Measurements from ENCODE around the gene DCBLD1. TPM values are rescaled to one million over a fixed set of nuclear protein-coding genes. Genes with fewer than 3 reads are reported as not detected.

The DCBLD1 gene
- total and polyA plus RNA-seq, 2 donors (not counting 3 experiments of a cell fraction or from before 2014, with no cell fraction given), result 30.2 to 44.3 TPM

- no TSS peak for BruUV-seq (replicated peaks)
- FAIRE-seq (no peak), DNase-seq (ENCODE audit: low read depth, low spot score) (no peak)
- Histone ChIP-seq H4K20me1 (replicated peaks; ENCODE audit: control insufficient read depth, extremely low read depth, insufficient read depth, low read length) (no peaks in the 10 kb centered on the region), H3K9ac (replicated peaks; ENCODE audit: extremely low read depth, insufficient read depth, low read length) (no peak overlapping the region), H3K36me3 (ENCODE audit: control insufficient read depth in 2 of 2, extremely low read depth in 1 of 2, insufficient read depth in 2 of 2, low read length in 2 of 2) (no peaks in the 10 kb centered on the region), H3K9me1 (replicated peaks; ENCODE audit: control insufficient read depth, extremely low read depth, insufficient read depth, low read length) (no peaks in the 10 kb centered on the region), H3K27ac (ENCODE audit: insufficient read depth, low read depth, low read length) (no peak overlapping the region), H3K4me2 (ENCODE audit: insufficient read depth, low read length) (no peak overlapping the region), H3K4me3 (replicated peaks in 1 of 3; ENCODE audit: insufficient read depth in 1 of 3, low read depth in 1 of 3, low read length in 3 of 3) (no peak overlapping the region), H3K27me3 (ENCODE audit: control insufficient read depth in 2 of 2, insufficient read depth in 2 of 2, low read length in 2 of 2) (no peaks in the 10 kb centered on the region), H3K4me1 (ENCODE audit: control insufficient read depth, extremely low read depth, insufficient read depth, low read length) (peaks cover 10% of the 10 kb centered on the region), H2AFZ (ENCODE audit: low read depth, low read length) (no peak overlapping the region), H3K9me3 (replicated peaks; ENCODE audit: control insufficient read depth, insufficient read depth, low read length) (no peaks in the 10 kb centered on the region), H3K79me2 (ENCODE audit: control insufficient read depth, insufficient read depth, low read length) (no peaks in the 10 kb centered on the region)
- ChIA-PET POLR2A (no interaction called here), CTCF (no interaction called here)
- dilution Hi-C loops (cut with MboI; ENCODE audit: extremely low pct_ligation_motif_present, low sequenced_read_pairs) (no loop called here), intact Hi-C loops (cut with micrococcal nuclease) (no loop called here)
- TF ChIP-seq JUN (IDR thresholded peaks at IDR 0.05; ENCODE audit: borderline replicate concordance, insufficient read depth, insufficient read length, low read depth) (no peak), GATA2 (IDR thresholded peaks at IDR 0.05; ENCODE audit: insufficient read depth, insufficient read length, low read depth, low read length) (no peak)
Observed at GRCh38 chr6:117469791-117470190, 12.7 kb upstream of the DCBLD1 start.

GRCh38 chr6:117472667-117473066 is 9.8 kb upstream of the DCBLD1 start:
- Histone ChIP-seq H3K9me3 (replicated peaks; ENCODE audit: control insufficient read depth, insufficient read depth, low read length) (no peaks in the 10 kb centered on the region), H3K27ac (ENCODE audit: insufficient read depth, low read depth, low read length) (no peak overlapping the region), H2AFZ (ENCODE audit: low read depth, low read length) (no peak overlapping the region), H3K4me2 (ENCODE audit: insufficient read depth, low read length) (no peak overlapping the region), H3K9me1 (replicated peaks; ENCODE audit: control insufficient read depth, extremely low read depth, insufficient read depth, low read length) (no peaks in the 10 kb centered on the region), H3K4me3 (replicated peaks in 1 of 3; ENCODE audit: insufficient read depth in 1 of 3, low read depth in 1 of 3, low read length in 3 of 3) (no peak overlapping the region), H3K27me3 (ENCODE audit: control insufficient read depth in 2 of 2, insufficient read depth in 2 of 2, low read length in 2 of 2) (no peaks in the 10 kb centered on the region), H3K4me1 (ENCODE audit: control insufficient read depth, extremely low read depth, insufficient read depth, low read length) (no peaks in the 10 kb centered on the region), H3K36me3 (ENCODE audit: control insufficient read depth in 2 of 2, extremely low read depth in 1 of 2, insufficient read depth in 2 of 2, low read length in 2 of 2) (no peaks in the 10 kb centered on the region), H4K20me1 (replicated peaks; ENCODE audit: control insufficient read depth, extremely low read depth, insufficient read depth, low read length) (no peaks in the 10 kb centered on the region), H3K9ac (replicated peaks; ENCODE audit: extremely low read depth, insufficient read depth, low read length) (no peak overlapping the region), H3K79me2 (ENCODE audit: control insufficient read depth, insufficient read depth, low read length) (no peaks in the 10 kb centered on the region)
- no TSS peak for BruUV-seq (replicated peaks)
- no peak for DNase-seq (ENCODE audit: low read depth, low spot score)
- no peak for FAIRE-seq
- CTCF ChIA-PET, result interaction anchor here (1.0 kb wide), 1 partner anchor 23 kb away, joined by 5 read pairs; no protein-coding TSS in a partner anchor
- dilution Hi-C loops (cut with MboI; ENCODE audit: extremely low pct_ligation_motif_present, low sequenced_read_pairs) (no loop called here), intact Hi-C loops (cut with micrococcal nuclease) (no loop called here)
- POLR2A ChIA-PET, result no interaction called here
- TF ChIP-seq JUN (IDR thresholded peaks at IDR 0.05; ENCODE audit: borderline replicate concordance, insufficient read depth, insufficient read length, low read depth), result no peak
- TF ChIP-seq CTCF (IDR thresholded peaks at IDR 0.05; ENCODE audit: extremely low read depth in 1 of 2, insufficient read depth in 1 of 2, low read depth in 1 of 2, low read length in 2 of 2), result no peak
- TF ChIP-seq MYC (IDR thresholded peaks at IDR 0.05; ENCODE audit: low read depth, low read length), result no peak
- no peak for TF ChIP-seq GATA2 (IDR thresholded peaks at IDR 0.05; ENCODE audit: insufficient read depth, insufficient read length, low read depth, low read length)
- no peak for TF ChIP-seq POLR2AphosphoS5 (IDR thresholded peaks at IDR 0.05; ENCODE audit: insufficient read depth, low read depth, low read length)
- TF ChIP-seq MAX (IDR thresholded peaks at IDR 0.05; ENCODE audit: insufficient read depth, insufficient read length), result no peak
- no peak for TF ChIP-seq EZH2 (IDR thresholded peaks at IDR 0.05; ENCODE audit: borderline replicate concordance, low read depth, low read length, severe bottlenecking)
- no peak for TF ChIP-seq POLR2A (IDR thresholded peaks at IDR 0.05; ENCODE audit: low read depth, low read length)
- no peak for TF ChIP-seq FOS (IDR thresholded peaks at IDR 0.05; ENCODE audit: borderline replicate concordance, insufficient read depth, low read length)

Data from endothelial cell of umbilical vein (primary cell).